H1 (cell line): ENCODE measurements around the gene PIAS4. TPM values are rescaled to one million over a fixed set of nuclear protein-coding genes. Genes with fewer than 3 reads are reported as not detected.

Source experiments
- CTCF ChIA-PET: fragments of 300-600 bp; sonication (Branson Sonifier 250); formaldehyde crosslinking; loops from one replicate; lab custom pipeline; 2021; ENCODE audit not compliant: partially characterized antibody; lab: Charles Lee
- POLR2A ChIA-PET: fragments of 300-600 bp; sonication (Branson Sonifier 250); formaldehyde crosslinking; loops from one replicate; lab custom pipeline; 2021; ENCODE audit warnings: inconsistent platforms; ENCODE audit not compliant: partially characterized antibody; lab: Charles Lee
- DNase-seq, 2 experiments: peaks; one replicate each; pipeline versions ENCODE4 v3.0.0 to v3.0.0-alpha.2; 2010 to 2022; ENCODE audit warnings: low spot score in 2 of 2, low read depth in 1 of 2, mixed read lengths in 1 of 2
- FAIRE-seq: peaks from 2 replicates; lab custom pipeline; 2011; peaks lifted over from hg19 to GRCh38; lab: Jason Lieb, UNC
- H2AFZ ChIP-seq: 2 replicates; pipeline ENCODE4 v1.8.1; 2012; ENCODE audit warnings: low read length, inconsistent platforms
- H2AK5ac ChIP-seq: 2 replicates; pipeline ENCODE4 v1.6.1; 2013; ENCODE audit warnings: low read depth, low read length
- H2BK120ac ChIP-seq: replicated peaks from 2 replicates; pipeline ENCODE3; 2013; ENCODE audit warnings: low read depth, low read length, inconsistent platforms
- H2BK12ac ChIP-seq: 2 replicates; pipeline ENCODE4 v1.6.1; 2013; ENCODE audit warnings: low read depth, low read length
- H2BK15ac ChIP-seq: 2 replicates; pipeline ENCODE4 v1.6.1; 2013; ENCODE audit warnings: low read length
- H2BK20ac ChIP-seq: 2 replicates; pipeline ENCODE4 v1.6.1; 2013; ENCODE audit warnings: low read length
- H2BK5ac ChIP-seq: 2 replicates; pipeline ENCODE4 v1.6.1; 2013; ENCODE audit warnings: low read depth, low read length
- H3K14ac ChIP-seq: 2 replicates; pipeline ENCODE4 v1.6.1; 2013; ENCODE audit warnings: inconsistent platforms; ENCODE audit not compliant: insufficient read length
- H3K18ac ChIP-seq: 2 replicates; pipeline ENCODE4 v1.6.1; 2013; ENCODE audit warnings: low read length; ENCODE audit errors: extremely low read depth
- H3K23ac ChIP-seq: 2 replicates; pipeline ENCODE4 v1.6.1; 2013; ENCODE audit warnings: inconsistent platforms; ENCODE audit not compliant: insufficient read length
- H3K23me2 ChIP-seq: 2 replicates; pipeline ENCODE4 v1.6.1; 2013; ENCODE audit warnings: low read depth, low read length
- H3K27ac ChIP-seq: 2 replicates; pipeline ENCODE4 v1.6.1; 2011; ENCODE audit warnings: low read depth, low read length, inconsistent platforms
- H3K27me3 ChIP-seq, 4 experiments: replicated peaks in 1 of 4; 1 replicate in 1 of 4; 2 replicates in 3 of 4; pipeline versions ENCODE4 v1.6.1 to v1.8.1; 2011 to 2013; ENCODE audit warnings: low read length in 3 of 4, mild to moderate bottlenecking in 3 of 4, inconsistent platforms in 2 of 4, mixed read lengths in 2 of 4, moderate library complexity in 1 of 4; ENCODE audit not compliant: control insufficient read depth in 3 of 4, insufficient read depth in 3 of 4; ENCODE audit errors: extremely low read depth in 1 of 4
- H3K36me3 ChIP-seq, 4 experiments: 2 replicates each; pipeline versions ENCODE4 v1.6.1 to v1.8.1; 2011 to 2013; ENCODE audit warnings: mild to moderate bottlenecking in 4 of 4, low read length in 3 of 4, moderate library complexity in 2 of 4, control low read depth in 1 of 4, inconsistent platforms in 1 of 4; ENCODE audit not compliant: insufficient read depth in 4 of 4, control insufficient read depth in 2 of 4
- H3K4ac ChIP-seq: replicated peaks from 2 replicates; pipeline ENCODE3; 2013; ENCODE audit warnings: low read length, low read depth, mixed read lengths, inconsistent platforms; ENCODE audit not compliant: insufficient read length
- H3K4me1 ChIP-seq, 4 experiments: replicated peaks in 1 of 4; 1 replicate in 1 of 4; 2 replicates in 3 of 4; pipeline versions ENCODE4 v1.6.1 to v1.8.1; 2011 to 2013; ENCODE audit warnings: low read length in 3 of 4, inconsistent platforms in 2 of 4, mixed read lengths in 1 of 4; ENCODE audit not compliant: insufficient read depth in 4 of 4, control insufficient read depth in 3 of 4
- H3K4me2 ChIP-seq, 2 experiments: 2 replicates each; pipeline versions ENCODE4 v1.6.1 to v1.8.1; 2011 to 2013; ENCODE audit warnings: low read depth in 2 of 2, low read length in 2 of 2, control low read depth in 1 of 2, inconsistent platforms in 1 of 2, mild to moderate bottlenecking in 1 of 2; ENCODE audit not compliant: insufficient read depth in 1 of 2
- H3K4me3 ChIP-seq, 4 experiments: fragments of 200-600, 300-600 bp in 1 of 4; sonication (generic), shearing (Covaris generic), sonication (Bioruptor Twin) in 1 of 4; 2 replicates each; pipeline versions ENCODE4 v1.5.1 to v1.8.1; 2011 to 2016; ENCODE audit warnings: low read length in 4 of 4, low read depth in 3 of 4, control low read depth in 2 of 4, inconsistent platforms in 2 of 4, mild to moderate bottlenecking in 2 of 4, mixed read lengths in 1 of 4, moderate library complexity in 1 of 4; ENCODE audit not compliant: insufficient read depth in 2 of 4; ENCODE audit errors: extremely low read depth in 1 of 4
- H3K56ac ChIP-seq: replicated peaks from 2 replicates; pipeline ENCODE3; 2013; ENCODE audit warnings: low read depth, mild to moderate bottlenecking, mixed read lengths, low read length, inconsistent platforms; ENCODE audit not compliant: insufficient read length
- H3K79me1 ChIP-seq: 2 replicates; pipeline ENCODE4 v1.6.1; 2013; ENCODE audit warnings: low read depth, low read length, control low read depth
- H3K79me2 ChIP-seq, 2 experiments: 2 replicates each; pipeline versions ENCODE4 v1.6.1 to v1.8.1; 2012 to 2013; ENCODE audit warnings: low read length in 2 of 2, mild to moderate bottlenecking in 2 of 2, inconsistent platforms in 1 of 2; ENCODE audit not compliant: insufficient read depth in 2 of 2, control insufficient read depth in 1 of 2
- H3K9ac ChIP-seq, 4 experiments: replicated peaks in 1 of 4; 1 replicate in 1 of 4; 2 replicates in 3 of 4; pipeline versions ENCODE4 v1.6.1 to v1.8.1; 2011 to 2013; ENCODE audit warnings: low read depth in 3 of 4, low read length in 3 of 4, control low read depth in 2 of 4, mild to moderate bottlenecking in 2 of 4, moderate library complexity in 2 of 4, inconsistent platforms in 1 of 4; ENCODE audit errors: extremely low read depth in 1 of 4
- H3K9me3 ChIP-seq, 2 experiments: 2 replicates each; pipeline versions ENCODE4 v1.6.1 to v1.8.1; 2012 to 2013; ENCODE audit warnings: mild to moderate bottlenecking in 2 of 2, moderate library complexity in 2 of 2, control low read depth in 1 of 2, inconsistent platforms in 1 of 2, low read depth in 1 of 2, low read length in 1 of 2, mixed read lengths in 1 of 2; ENCODE audit not compliant: insufficient read depth in 2 of 2
- H4K20me1 ChIP-seq, 2 experiments: replicated peaks in 1 of 2; 2 replicates each; pipeline versions ENCODE3 to v1.8.1; 2011 to 2013; ENCODE audit warnings: inconsistent platforms in 2 of 2, low read length in 2 of 2, mild to moderate bottlenecking in 1 of 2; ENCODE audit not compliant: insufficient read depth in 2 of 2, control insufficient read depth in 1 of 2
- H4K5ac ChIP-seq: 2 replicates; pipeline ENCODE4 v1.6.1; 2013; ENCODE audit warnings: low read length, low read depth, mixed read lengths, inconsistent platforms; ENCODE audit not compliant: insufficient read length
- H4K8ac ChIP-seq: 2 replicates; pipeline ENCODE4 v1.8.0; 2013; ENCODE audit warnings: mild to moderate bottlenecking, moderate library complexity, low read length, inconsistent platforms; ENCODE audit not compliant: insufficient read depth; ENCODE audit errors: extremely low read depth
- H4K91ac ChIP-seq: replicated peaks from 2 replicates; pipeline ENCODE3; 2013; ENCODE audit warnings: low read length, mixed read lengths, inconsistent platforms; ENCODE audit not compliant: insufficient read length
- WGBS, 2 experiments: shearing (Covaris generic) in 1 of 2; methylation state at CpG; one replicate each; pipeline versions ENCODE4 v1.1.6 to v1.1.7; 2013 to 2015; ENCODE audit warnings: low lambda C conversion rate in 2 of 2, mixed read lengths in 2 of 2, inconsistent platforms in 1 of 2, low coverage in 1 of 2, missing lambda C conversion rate in 1 of 2; ENCODE audit not compliant: insufficient replicate concordance in 2 of 2, insufficient coverage in 1 of 2, insufficient read length in 1 of 2; ENCODE audit errors: extremely low coverage in 1 of 2, missing lambda C conversion rate in 1 of 2; 5-methylcytosine and 5-hydroxymethylcytosine counted together
- polyA plus RNA-seq, 7 experiments: library from polyadenylated mRNA; depleted of rRNA in 3 of 7; stranded (reverse) in 5 of 7; unstranded in 2 of 7; fragments of >200 nt in 5 of 7; fragments of 200-250 nt in 2 of 7; gene quantifications; 1 replicate in 5 of 7; 2 replicates in 1 of 7; 4 replicates in 1 of 7; pipeline versions ENCODE4 v1.2.1 to v1.2.3, GENCODE V29; 2011 to 2013; ENCODE audit warnings: missing spikeins in 2 of 7, mixed read lengths in 2 of 7
- total RNA-seq: library from RNA; stranded (reverse); fragmentation: NEBNext Ultra II Directional; extraction: Animal tissue kit (Norgen Biotek cat#: 25700); gene quantifications from 2 replicates; pipeline ENCODE4 v1.2.1, GENCODE V29; 2021

Gene PIAS4
- total and polyA plus RNA-seq, 2 of the 8 experiments (the other 6 are each of a cell fraction or from before 2014, with no cell fraction given) = 30.2 to 51.4 TPM

DNA sequence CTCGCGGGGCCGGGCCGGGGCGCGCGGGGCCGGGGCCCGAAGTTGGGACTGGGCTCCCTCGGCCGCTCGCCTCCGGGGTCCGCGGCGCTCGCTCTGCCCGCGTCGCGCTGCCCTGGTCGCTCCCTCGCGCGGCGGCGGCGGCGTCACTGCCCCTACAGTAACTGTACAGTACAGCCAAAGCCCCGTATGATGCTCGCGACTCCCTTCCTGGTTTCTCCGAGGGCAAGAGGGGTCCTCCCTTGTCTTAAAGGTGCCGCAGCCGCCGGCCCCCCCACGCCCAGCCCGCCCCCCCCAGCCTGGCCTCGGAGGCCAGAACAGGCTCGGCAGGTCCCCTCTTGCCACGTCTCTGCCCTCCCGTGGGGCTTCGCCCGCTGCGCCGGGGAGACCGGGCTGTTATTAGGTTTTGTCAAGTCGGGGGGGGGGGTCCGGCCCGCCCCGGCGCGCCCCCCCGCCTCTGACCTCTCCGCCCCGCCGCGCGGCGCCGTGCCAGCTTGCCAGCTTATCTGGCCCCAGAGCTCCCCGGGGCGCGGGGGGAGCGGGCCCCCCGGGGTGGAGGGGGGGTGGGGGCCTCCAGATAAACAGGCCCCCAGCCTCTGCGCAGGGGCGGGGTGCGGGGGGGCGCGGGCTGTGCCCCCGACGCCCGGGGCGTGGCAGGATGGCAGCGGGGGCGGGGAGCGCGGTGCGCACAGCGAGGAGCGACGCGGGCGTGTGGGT lies 59.3 kb downstream of the PIAS4 start, which contains the start of gene ZBTB7A:
ZBTB7A (minus strand) TSS at position 218 of the 714 bp plus-strand sequence. CDS start 11,667 bp downstream, outside the sequence.
- H3K79me2 ChIP-seq = peaks cover 14 to 32% of the 10 kb centered on the region in 2 experiments; a peak in 3 of 4 replicates
- H4K5ac ChIP-seq = no peak within 1 kb of the TSS
- peak within 1 kb of the TSS; percentile 34 to 93 (median 62) for H3K4me3 ChIP-seq
- no peak within 1 kb of the TSS for H4K91ac ChIP-seq
- H2BK5ac ChIP-seq = no peak within 1 kb of the TSS
- no peak within 1 kb of the TSS for H2BK15ac ChIP-seq
- H4K8ac ChIP-seq = peak within 1 kb of the TSS; percentile 86
- no peaks in the 10 kb centered on the region for H3K9me3 ChIP-seq
- peaks cover 14 to 19% of the 10 kb centered on the region in 2 experiments for H4K20me1 ChIP-seq
- peak within 1 kb of the TSS in 2 of 4 experiments; percentile 22 to 71; a peak in 2 of 7 replicates for H3K9ac ChIP-seq
- no peak within 1 kb of the TSS for H2BK120ac ChIP-seq
- no peak for FAIRE-seq
- H2BK20ac ChIP-seq = no peak within 1 kb of the TSS
- CTCF ChIA-PET = interaction anchor here (1.0 kb wide), 1 partner anchor 10 kb away, joined by 3 read pairs; no protein-coding TSS in a partner anchor
- H2AFZ ChIP-seq = no peak within 1 kb of the TSS
- peaks cover 7% of the 10 kb centered on the region for H3K79me1 ChIP-seq
- no peak within 1 kb of the TSS for H3K23ac ChIP-seq
- no peak for DNase-seq
- H3K18ac ChIP-seq = no peak within 1 kb of the TSS; the same call in 1 of the 2 replicates
- POLR2A ChIA-PET = interaction anchor here (0.7 to 1.1 kb wide), 3 partner anchors 9 to 84 kb away, joined by 3 to 4 read pairs (median 4); no protein-coding TSS in a partner anchor
- no peak within 1 kb of the TSS for H2AK5ac ChIP-seq
- no peak within 1 kb of the TSS for H3K27ac ChIP-seq
- WGBS, 2 experiments = 7% methylated on average over 3 of the region's 85 CpGs; no CpG with 5 or more reads in 1 of the 2 experiments
- no peak within 1 kb of the TSS for H2BK12ac ChIP-seq
- no peaks in the 10 kb centered on the region for H3K36me3 ChIP-seq
- H3K23me2 ChIP-seq = peaks cover 6% of the 10 kb centered on the region; the same call in 1 of the 2 replicates
- peak within 1 kb of the TSS; percentile 66 to 72 for H3K4me2 ChIP-seq
- peaks cover 10 to 24% (median 22%) of the 10 kb centered on the region in 4 experiments for H3K27me3 ChIP-seq
- H3K14ac ChIP-seq = no peak within 1 kb of the TSS
- peaks cover 0 to 20% (median 10%) of the 10 kb centered on the region in 4 experiments; a peak in 5 of 7 replicates for H3K4me1 ChIP-seq
- H3K4ac ChIP-seq = peak within 1 kb of the TSS; percentile 38
- peak within 1 kb of the TSS; percentile 30 for H3K56ac ChIP-seq
